Lung (tissue), 12 donors: ENCODE measurements around the gene DNAJC15. TPM values are rescaled to one million over a fixed set of nuclear protein-coding genes. Genes with fewer than 3 reads are reported as not detected.

ENCODE experiments used
- ATAC-seq: fragments of 200-7000 bp; cut with Tn5 transposase; one replicate; pipeline ENCODE4 v1.9.1; 2020; ENCODE audit warnings: moderate number of reproducible peaks; ENCODE audit not compliant: insufficient read depth, low FRiP score
- DNase-seq, 3 donors: peaks; one replicate each; pipeline ENCODE4 v3.0.0-alpha.2; 2013 to 2017
- H3K27ac ChIP-seq, 2 donors: one replicate each; pipeline ENCODE4 v1.5.1; 2013; ENCODE audit warnings: mild to moderate bottlenecking in 2 of 2, moderate library complexity in 2 of 2, control low read depth in 1 of 2, inconsistent platforms in 1 of 2, low read depth in 1 of 2, low read length in 1 of 2
- H3K27me3 ChIP-seq, 3 donors: one replicate each; pipeline ENCODE4 v1.5.1; 2013; ENCODE audit warnings: low read length in 2 of 3; ENCODE audit not compliant: control insufficient read depth in 3 of 3, insufficient read depth in 3 of 3
- H3K36me3 ChIP-seq, 4 donors: one replicate each; pipeline ENCODE4 v1.5.1; 2013; ENCODE audit warnings: low read length in 4 of 4, mild to moderate bottlenecking in 1 of 4, moderate library complexity in 1 of 4; ENCODE audit not compliant: control insufficient read depth in 4 of 4, insufficient read depth in 4 of 4
- H3K4me1 ChIP-seq, 5 donors: one replicate each; pipeline ENCODE4 v1.5.1; 2013; ENCODE audit warnings: low read length in 5 of 5, mild to moderate bottlenecking in 2 of 5, moderate library complexity in 1 of 5; ENCODE audit not compliant: control insufficient read depth in 5 of 5, insufficient read depth in 5 of 5
- H3K4me3 ChIP-seq: one replicate; pipeline ENCODE4 v1.5.1; 2013; ENCODE audit warnings: mild to moderate bottlenecking, control low read depth, moderate library complexity
- H3K9ac ChIP-seq, 2 donors: one replicate each; pipeline ENCODE4 v1.5.1; 2013; ENCODE audit warnings: low read length in 2 of 2, control low read depth in 1 of 2; ENCODE audit not compliant: insufficient read depth in 1 of 2
- H3K9me3 ChIP-seq, 4 donors: one replicate each; pipeline ENCODE4 v1.5.1; 2013; ENCODE audit warnings: low read length in 3 of 4, mild to moderate bottlenecking in 1 of 4, moderate library complexity in 1 of 4; ENCODE audit not compliant: control insufficient read depth in 4 of 4, insufficient read depth in 3 of 4
- WGBS, 2 donors: extraction: QIAGEN DNeasy Blood & Tissue Kit; methylation state at CpG; one replicate each; pipeline ENCODE4 v1.1.7; 2013; 5-methylcytosine and 5-hydroxymethylcytosine counted together
- polyA plus RNA-seq, 2 donors: library from polyadenylated mRNA; stranded (reverse); fragments of 200-250 nt; gene quantifications; one replicate each; pipeline ENCODE4 v1.2.1, GENCODE V29; 2013
- total RNA-seq, 2 donors: library from RNA; depleted of rRNA in 1 of 2; stranded (reverse); fragments of >200 nt in 1 of 2; gene quantifications; one replicate each; pipeline ENCODE4 v1.2.1, GENCODE V29; 2014 to 2021
- TF ChIP-seq, protein P1 (sequence below): IDR thresholded peaks from 2 replicates; pipeline ENCODE4 v1.5.1; 2012; ENCODE audit warnings: mild to moderate bottlenecking; ENCODE audit errors: control extremely low read depth, extremely low read depth
- donor health status: control.
- donor health status: control.
- donor health status: Bipolar disorder and iron deficiency.
- donor health status: healthy.
- donor health status: DM: yes; HTN: yes; CAD: no.

Gene DNAJC15
- total and polyA plus RNA-seq, 4 donors = 16.8 to 21.8 (median 19.2) TPM

DNA sequence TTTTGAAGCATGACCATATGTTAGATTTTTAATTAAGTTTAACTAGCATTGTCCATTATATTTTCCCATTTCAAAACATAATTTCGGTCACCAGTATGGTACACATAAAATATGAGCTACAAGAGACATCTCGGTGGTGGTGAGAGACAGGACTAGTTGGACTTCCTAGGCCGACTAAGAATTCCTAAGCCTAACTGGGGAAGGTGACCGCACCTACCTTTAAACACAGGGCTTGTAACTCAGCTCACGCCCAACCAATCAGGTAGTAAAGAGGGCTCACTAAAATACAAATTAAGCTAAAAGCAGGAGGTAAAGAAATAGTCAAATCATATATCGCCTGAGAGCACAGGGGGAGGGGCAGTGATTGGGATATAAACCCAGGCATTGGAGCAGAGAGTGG lies 22.9 kb downstream of the DNAJC15 start:
- H3K9me3 ChIP-seq = no peaks in the 10 kb centered on the region
- no peaks in the 10 kb centered on the region for H3K27me3 ChIP-seq
- peaks cover 0 to 13% (median 3%) of the 10 kb centered on the region in 5 donors for H3K4me1 ChIP-seq
- no peak overlapping the region for H3K4me3 ChIP-seq
- no peak overlapping the region for H3K27ac ChIP-seq
- DNase-seq (no peak), ATAC-seq (no peak)
- WGBS, 2 donors = 96 to 97% methylated on average over 6 of the region's 6 CpGs
- no peak overlapping the region for H3K9ac ChIP-seq
- TF ChIP-seq, protein P1, sequence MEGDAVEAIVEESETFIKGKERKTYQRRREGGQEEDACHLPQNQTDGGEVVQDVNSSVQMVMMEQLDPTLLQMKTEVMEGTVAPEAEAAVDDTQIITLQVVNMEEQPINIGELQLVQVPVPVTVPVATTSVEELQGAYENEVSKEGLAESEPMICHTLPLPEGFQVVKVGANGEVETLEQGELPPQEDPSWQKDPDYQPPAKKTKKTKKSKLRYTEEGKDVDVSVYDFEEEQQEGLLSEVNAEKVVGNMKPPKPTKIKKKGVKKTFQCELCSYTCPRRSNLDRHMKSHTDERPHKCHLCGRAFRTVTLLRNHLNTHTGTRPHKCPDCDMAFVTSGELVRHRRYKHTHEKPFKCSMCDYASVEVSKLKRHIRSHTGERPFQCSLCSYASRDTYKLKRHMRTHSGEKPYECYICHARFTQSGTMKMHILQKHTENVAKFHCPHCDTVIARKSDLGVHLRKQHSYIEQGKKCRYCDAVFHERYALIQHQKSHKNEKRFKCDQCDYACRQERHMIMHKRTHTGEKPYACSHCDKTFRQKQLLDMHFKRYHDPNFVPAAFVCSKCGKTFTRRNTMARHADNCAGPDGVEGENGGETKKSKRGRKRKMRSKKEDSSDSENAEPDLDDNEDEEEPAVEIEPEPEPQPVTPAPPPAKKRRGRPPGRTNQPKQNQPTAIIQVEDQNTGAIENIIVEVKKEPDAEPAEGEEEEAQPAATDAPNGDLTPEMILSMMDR = no peak
- H3K36me3 ChIP-seq = peaks cover 0 to 4% (median 0%) of the 10 kb centered on the region in 4 donors

DNA sequence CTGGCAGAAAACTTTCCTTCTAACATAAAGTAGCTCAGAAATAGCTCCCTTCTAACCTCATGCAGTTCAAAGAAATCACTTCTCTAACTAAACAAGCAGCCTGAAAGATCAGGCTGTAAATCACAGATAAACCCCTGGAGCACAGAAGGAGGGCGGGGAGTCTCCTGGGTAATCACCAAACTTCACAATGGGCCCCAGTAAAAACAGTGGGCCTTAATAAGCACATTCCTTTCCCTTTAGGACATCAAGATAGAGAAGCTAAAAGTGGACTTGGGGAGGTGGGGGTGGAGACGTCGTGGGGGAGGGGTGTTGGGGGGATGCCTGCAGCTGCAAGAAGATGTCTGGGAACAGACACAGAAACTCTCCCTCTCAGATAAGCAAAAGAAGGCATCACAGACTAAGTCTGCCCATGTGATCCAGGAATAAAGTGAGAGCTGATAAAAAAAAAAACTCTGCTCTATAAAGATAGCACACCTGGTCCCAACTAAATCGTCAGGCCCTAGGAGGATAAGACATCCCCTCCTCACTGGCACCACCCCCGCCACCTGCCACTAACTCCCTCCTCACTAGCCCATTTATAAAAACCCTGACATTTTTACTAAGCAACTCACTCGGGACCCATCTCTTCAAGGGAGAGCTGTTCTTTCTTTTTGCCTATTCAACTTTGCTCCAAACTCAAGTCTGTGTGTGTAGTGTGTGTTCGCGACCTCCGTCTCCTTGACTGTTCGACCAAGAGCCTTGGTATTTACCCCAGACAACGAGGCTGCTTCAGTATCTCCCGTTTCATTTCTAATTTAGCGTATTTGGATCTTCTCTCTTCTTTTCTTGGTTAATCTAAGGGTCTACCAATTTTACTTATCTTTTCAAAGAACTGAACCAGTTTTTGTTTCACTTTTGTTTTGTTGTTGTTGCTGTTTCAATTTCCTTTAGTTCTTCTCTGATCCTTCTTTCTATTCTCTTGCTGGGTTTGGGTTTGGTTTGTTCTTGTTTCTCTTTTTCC lies 31.7 kb downstream of the DNAJC15 start:
- peak; percentile 35 for ATAC-seq
- 11 to 15% methylated on average over 13 of the region's 13 CpGs for WGBS, 2 donors
- peaks cover 0 to 26% (median 5%) of the 10 kb centered on the region in 5 donors for H3K4me1 ChIP-seq
- peak overlapping the region; percentile 56 to 97 for H3K9ac ChIP-seq
- TF ChIP-seq, protein P1 = no peak
- H3K36me3 ChIP-seq = no peaks in the 10 kb centered on the region
- no peak overlapping the region for H3K4me3 ChIP-seq
- no peaks in the 10 kb centered on the region for H3K27me3 ChIP-seq
- peak overlapping the region; percentile 81 to 84 for H3K27ac ChIP-seq
- peak; percentile 82 to 86 (median 83) for DNase-seq
- no peaks in the 10 kb centered on the region for H3K9me3 ChIP-seq

DNA sequence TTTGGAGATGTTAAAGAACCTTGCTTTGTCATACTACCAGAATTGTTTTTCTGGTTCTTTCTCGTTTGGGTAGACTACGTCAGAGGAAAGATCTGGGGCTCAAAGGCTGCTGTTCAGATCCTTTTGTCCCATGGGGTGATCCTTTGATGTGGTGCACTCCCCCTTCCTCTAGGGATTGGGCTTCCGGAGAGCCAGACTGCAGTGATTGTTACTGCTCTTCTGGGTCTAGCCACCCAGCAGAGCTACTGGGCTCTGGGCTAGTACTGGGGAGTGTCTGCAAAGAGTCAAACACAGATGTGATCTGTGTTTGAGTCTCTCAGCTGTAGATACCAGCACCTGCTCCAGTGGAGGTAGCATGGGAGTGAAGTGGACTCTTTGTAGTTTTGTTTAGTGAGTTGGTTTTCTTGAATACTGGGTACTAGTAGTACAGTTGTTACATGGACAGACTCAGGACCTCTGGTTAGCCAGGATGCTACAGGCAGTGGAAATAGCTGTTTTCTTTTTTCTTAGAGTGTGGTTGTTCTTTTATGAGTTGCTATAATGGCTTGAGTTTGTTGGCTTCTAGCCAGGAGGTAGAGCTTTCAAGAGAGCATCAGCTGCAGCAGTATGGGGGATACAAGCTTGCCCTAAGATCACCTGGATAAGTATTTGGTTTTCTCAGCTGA lies 34.4 kb downstream of the DNAJC15 start:
- TF ChIP-seq, protein P1 = no peak
- peak overlapping the region; percentile 2 to 41 for H3K27ac ChIP-seq

More for the DNA sequence above, 34.4 kb downstream of the DNAJC15 start:
- ATAC-seq (no peak), DNase-seq (no peak)
- Histone ChIP-seq H3K9me3 (no peaks in the 10 kb centered on the region), H3K36me3 (no peaks in the 10 kb centered on the region), H3K4me3 (no peak overlapping the region), H3K4me1 (peaks cover 0 to 29% (median 5%) of the 10 kb centered on the region in 5 donors), H3K9ac (no peak overlapping the region), H3K27me3 (no peaks in the 10 kb centered on the region)
- WGBS, 2 donors = 76 to 84% methylated on average over 3 of the region's 3 CpGs
